Thoracic aorta endothelial cell (primary cell): ENCODE results near the gene ICA1L. TPM values are rescaled to one million over a fixed set of nuclear protein-coding genes. Genes with fewer than 3 reads are reported as not detected.

Source experiments
- total RNA-seq: library from RNA; depleted of rRNA; stranded (reverse); fragments of >200 nt; gene quantifications from 2 replicates; pipeline ENCODE4 v1.2.3, GENCODE V29; 2012

The ICA1L gene
- 4.1 and 6.4 TPM in 2 replicates for total RNA-seq

GRCh38 chr2:202871300-202872141, at the start of gene ICA1L:
Gene ICA1L (minus strand): TSS chr2:202871766. CDS start chr2:202829009, 42,757 bp downstream.

GRCh38 chr2:202911512-202912341, 40.2 kb upstream of the ICA1L start, which contains the start of the genes CARF and WDR12:
Gene CARF (plus strand): TSS chr2:202912275. CDS start chr2:202941903, 29,628 bp downstream.
Gene WDR12 (minus strand): TSS chr2:202911673. CDS start chr2:202911476, 197 bp downstream.

Other genes with a start within 250 kb of the ICA1L start
- gene FAM117B, start 236.8 kb downstream of the ICA1L start, total RNA-seq, result 3.7 and 4.4 TPM in 2 replicates
- gene WDR12, start 39.9 kb upstream of the ICA1L start, total RNA-seq, result 56.8 and 59.3 TPM in 2 replicates
- gene CARF, start 40.5 kb upstream of the ICA1L start, total RNA-seq, result 4.0 and 5.7 TPM in 2 replicates
- gene NBEAL1, start 143.1 kb upstream of the ICA1L start, total RNA-seq, result 20.2 and 32.5 TPM in 2 replicates